Gastroesophageal sphincter (tissue), 4 donors: ENCODE data around the gene GFOD2. TPM values are rescaled to one million over a fixed set of nuclear protein-coding genes. Genes with fewer than 3 reads are reported as not detected.

Source experiments
- ATAC-seq: fragments of 150-250 bp; one replicate; pipeline ENCODE4 v1.9.1; 2016; ENCODE audit warnings: mild to moderate bottlenecking, moderate library complexity
- H3K27ac ChIP-seq, 4 donors: fragments of 200-600 bp; sonication (generic) in 3 of 4; 1 replicate in 3 of 4; 2 replicates in 1 of 4; pipeline ENCODE4 v1.5.1; 2016 to 2019
- H3K27me3 ChIP-seq: fragments of 200-600 bp; sonication (generic); one replicate; pipeline ENCODE4 v1.5.1; 2019
- H3K36me3 ChIP-seq, 2 donors: fragments of 200-600 bp; sonication (generic); one replicate each; pipeline ENCODE4 v1.5.1; 2019; ENCODE audit warnings: control low read depth in 1 of 2
- H3K4me1 ChIP-seq, 3 donors: fragments of 200-600 bp; sonication (generic); 1 replicate in 2 of 3; 2 replicates in 1 of 3; pipeline ENCODE4 v1.5.1; 2016 to 2019; ENCODE audit warnings: control low read depth in 2 of 3
- H3K4me3 ChIP-seq, 2 donors: fragments of 200-600 bp; sonication (generic); one replicate each; pipeline ENCODE4 v1.5.1; 2019; ENCODE audit warnings: mild to moderate bottlenecking in 1 of 2, moderate library complexity in 1 of 2
- H3K9me3 ChIP-seq, 3 donors: fragments of 200-600 bp; sonication (generic); one replicate each; pipeline ENCODE4 v1.5.1; 2017 to 2019; ENCODE audit warnings: control low read depth in 2 of 3
- CTCF ChIP-seq, 4 experiments: fragments of 200-600 bp in 2 of 4; fragments of 450-650 bp in 2 of 4; sonication (generic) in 1 of 4; IDR thresholded peaks; one replicate each; pipeline ENCODE4 v1.5.1; 2017 to 2019; ENCODE audit warnings: antibody characterized with exemption in 4 of 4, mild to moderate bottlenecking in 2 of 4, moderate library complexity in 2 of 4
- EP300 ChIP-seq: sonication (generic); formaldehyde crosslinking; IDR thresholded peaks from one replicate; pipeline ENCODE4 v1.6.1; 2017; ENCODE audit warnings: antibody characterized with exemption, mild to moderate bottlenecking
- POLR2A ChIP-seq, 2 donors: fragments of 450-650 bp; IDR thresholded peaks; one replicate each; pipeline ENCODE4 v1.6.1; 2017; ENCODE audit warnings: antibody characterized with exemption in 2 of 2, mild to moderate bottlenecking in 2 of 2, moderate library complexity in 1 of 2
- POLR2AphosphoS5 ChIP-seq: sonication (generic); formaldehyde crosslinking; IDR thresholded peaks from one replicate; pipeline ENCODE4 v1.6.1; 2017; ENCODE audit warnings: antibody characterized with exemption
- WGBS, 2 donors: methylation state at CpG; one replicate each; pipeline ENCODE4 v1.1.5; 2018; ENCODE audit warnings: low coverage in 1 of 2; 5-methylcytosine and 5-hydroxymethylcytosine counted together
- total RNA-seq, 4 donors: library from RNA; depleted of rRNA; stranded (reverse); fragments of >200 nt; gene quantifications; one replicate each; pipeline ENCODE4 v1.1.0, GENCODE V29; 2016

GFOD2 gene
- total RNA-seq, 4 donors from 2014 or later, result 16.3 to 24.9 (median 20.1) TPM

GRCh38 chr16:67748834-67749233 is 29.7 kb upstream of the GFOD2 start:
- Histone ChIP-seq H3K27me3 (no peaks in the 10 kb centered on the region), H3K4me1 (no peaks in the 10 kb centered on the region), H3K27ac (no peak overlapping the region), H3K9me3 (no peaks in the 10 kb centered on the region), H3K36me3 (peaks cover 0 to 28% of the 10 kb centered on the region in 2 donors), H3K4me3 (no peak overlapping the region)
- no peak for ATAC-seq
- TF ChIP-seq EP300, result no peak
- no peak for TF ChIP-seq CTCF (IDR thresholded peaks at IDR 0.05)
- no peak for TF ChIP-seq POLR2A (IDR thresholded peaks at IDR 0.05)
- no peak for TF ChIP-seq POLR2AphosphoS5
- 93 to 96% methylated on average over 2 to 3 of the region's 3 CpGs for whole genome bisulfite sequencing, 2 donors

DNA sequence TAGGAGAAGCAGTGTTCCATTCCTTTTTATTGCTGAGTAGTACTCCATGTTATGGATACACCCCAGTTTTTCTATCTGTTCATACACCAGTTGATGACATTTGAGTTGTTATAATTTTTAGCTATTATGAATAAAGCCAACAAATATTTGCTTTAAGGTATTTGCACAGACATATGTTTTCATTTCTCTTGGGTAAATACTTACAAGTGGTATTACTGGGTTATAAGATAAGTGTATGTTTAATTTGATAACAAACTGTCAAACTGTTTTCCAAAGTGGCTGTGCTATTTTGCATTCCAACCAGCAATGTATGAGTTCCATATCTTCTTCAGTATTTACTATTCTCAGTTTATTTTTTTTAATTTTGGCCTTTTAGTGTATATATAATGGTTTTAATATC is 27.7 kb upstream of the GFOD2 start:
- no peak for ATAC-seq
- H3K9me3 ChIP-seq, result no peaks in the 10 kb centered on the region
- H3K27me3 ChIP-seq, result no peaks in the 10 kb centered on the region
- peaks cover 0 to 32% of the 10 kb centered on the region in 2 donors for H3K36me3 ChIP-seq
- H3K4me1 ChIP-seq, result no peaks in the 10 kb centered on the region
- TF ChIP-seq POLR2A (IDR thresholded peaks at IDR 0.05) (no peak), POLR2AphosphoS5 (no peak), EP300 (no peak)
- H3K4me3 ChIP-seq, result no peak overlapping the region
- no peak overlapping the region for H3K27ac ChIP-seq

- H3K27me3 ChIP-seq, result no peaks in the 10 kb centered on the region
- ATAC-seq, result no peak
- no peak overlapping the region for H3K4me3 ChIP-seq
- no peak overlapping the region for H3K27ac ChIP-seq
- H3K36me3 ChIP-seq, result peaks cover 0 to 76% of the 10 kb centered on the region in 2 donors
- no peak for TF ChIP-seq EP300
- no peaks in the 10 kb centered on the region for H3K9me3 ChIP-seq
- no peaks in the 10 kb centered on the region for H3K4me1 ChIP-seq
- 60 to 80% methylated on average over 1 to 2 of the region's 4 CpGs for WGBS, 2 donors
Measured at GRCh38 chr16:67741118-67741517, 22.0 kb upstream of the GFOD2 start.

DNA sequence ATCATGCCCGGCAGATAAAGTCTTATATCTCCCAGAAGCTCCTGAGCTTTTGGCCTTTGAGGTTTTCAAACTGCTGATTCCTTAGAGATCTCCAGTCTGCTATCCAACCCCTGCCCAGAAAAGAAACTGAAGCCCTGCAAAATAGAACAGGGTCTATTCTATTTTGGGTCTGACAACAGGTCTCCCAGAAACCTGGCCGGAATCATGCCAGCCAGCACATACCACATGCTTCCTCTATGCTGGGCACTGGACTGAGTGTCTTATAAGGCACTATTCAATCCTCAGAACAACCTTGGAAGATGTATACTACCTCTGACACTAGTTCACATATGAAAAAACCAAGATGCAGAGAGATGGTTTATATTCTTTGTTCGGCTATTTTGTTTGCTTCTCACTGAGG is 21.3 kb upstream of the GFOD2 start:
- WGBS, 2 donors, result 83 to 88% methylated on average over 1 to 2 of the region's 3 CpGs
- peaks cover 0 to 84% of the 10 kb centered on the region in 2 donors for H3K36me3 ChIP-seq
- no peak for TF ChIP-seq POLR2A (IDR thresholded peaks at IDR 0.05)
- no peak for TF ChIP-seq POLR2AphosphoS5
- no peak for TF ChIP-seq EP300
- TF ChIP-seq CTCF (IDR thresholded peaks at IDR 0.05), result no peak

GRCh38 chr16:67736858-67737257 is 17.7 kb upstream of the GFOD2 start:
- TF ChIP-seq CTCF (IDR thresholded peaks at IDR 0.05), result no peak
- no peak for TF ChIP-seq POLR2AphosphoS5
- no peak for TF ChIP-seq EP300
- no peak for TF ChIP-seq POLR2A (IDR thresholded peaks at IDR 0.05)
- Histone ChIP-seq H3K27ac (no peak overlapping the region), H3K4me1 (no peaks in the 10 kb centered on the region), H3K27me3 (no peaks in the 10 kb centered on the region), H3K4me3 (no peak overlapping the region), H3K9me3 (no peaks in the 10 kb centered on the region), H3K36me3 (peaks cover 0 to 81% of the 10 kb centered on the region in 2 donors)
- no CpG with 5 or more reads among the region's 4 CpGs for WGBS, 2 donors
- ATAC-seq, result no peak

More for the DNA sequence above, 21.3 kb upstream of the GFOD2 start:
- Histone ChIP-seq H3K4me3 (no peak overlapping the region), H3K9me3 (no peaks in the 10 kb centered on the region), H3K27ac (no peak overlapping the region), H3K27me3 (no peaks in the 10 kb centered on the region), H3K4me1 (no peaks in the 10 kb centered on the region)
- ATAC-seq, result no peak

DNA sequence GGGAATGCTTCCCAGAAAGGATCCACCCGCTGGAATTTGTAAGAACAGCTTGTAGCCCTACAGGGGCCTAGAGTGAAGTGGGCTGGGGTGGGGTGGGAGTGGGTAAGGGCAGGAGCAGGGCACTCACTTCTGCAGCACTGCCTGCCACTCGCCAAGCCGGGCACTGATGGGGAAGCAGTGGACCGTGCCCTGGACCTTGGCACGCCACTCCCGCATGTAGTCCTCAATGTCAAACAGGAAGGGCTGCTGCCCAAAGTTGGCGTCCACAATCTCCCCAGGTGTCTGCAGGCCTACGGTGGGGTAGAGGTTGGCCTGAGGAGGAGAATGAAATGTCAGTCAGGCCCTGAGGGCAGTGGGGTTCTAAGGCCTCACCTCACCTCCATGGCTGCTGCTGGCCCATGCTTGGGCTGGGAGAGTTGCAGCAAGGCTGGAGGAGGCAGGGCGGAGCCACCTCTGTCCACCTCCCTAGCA is 15.7 kb upstream of the GFOD2 start:
- no peaks in the 10 kb centered on the region for H3K27me3 ChIP-seq
- H3K4me1 ChIP-seq, result no peaks in the 10 kb centered on the region
- TF ChIP-seq POLR2AphosphoS5, result no peak
- no peak for TF ChIP-seq POLR2A (IDR thresholded peaks at IDR 0.05)
- no peak for TF ChIP-seq CTCF (IDR thresholded peaks at IDR 0.05)
- TF ChIP-seq EP300, result no peak
- no peak overlapping the region for H3K4me3 ChIP-seq
- H3K9me3 ChIP-seq, result no peaks in the 10 kb centered on the region
- H3K27ac ChIP-seq, result no peak overlapping the region
- peaks cover 0 to 81% of the 10 kb centered on the region in 2 donors for H3K36me3 ChIP-seq
- WGBS, 2 donors, result 93% methylated on average over 3 of the region's 9 CpGs; no CpG with 5 or more reads in 1 of the 2 donors
- ATAC-seq, result no peak
